Mammary epithelial cell (primary cell): ENCODE measurements around the gene KCTD1.

Experiments
- EZH2 ChIP-seq: IDR thresholded peaks from 2 replicates; pipeline ENCODE4 v1.6.1; 2012; ENCODE audit warnings: low read length, inconsistent platforms, borderline replicate concordance
- TF ChIP-seq, protein P1 (sequence below), 2 donors: IDR thresholded peaks in 1 of 2; conservative IDR thresholded peaks in 1 of 2; 2 replicates each; pipeline ENCODE4 v1.5.1; 2011 to 2012; ENCODE audit warnings: inconsistent platforms in 2 of 2, low read length in 2 of 2, mild to moderate bottlenecking in 2 of 2, control low read depth in 1 of 2, low read depth in 1 of 2; ENCODE audit not compliant: insufficient read depth in 1 of 2; ENCODE audit errors: extremely low read depth in 1 of 2

DNA sequence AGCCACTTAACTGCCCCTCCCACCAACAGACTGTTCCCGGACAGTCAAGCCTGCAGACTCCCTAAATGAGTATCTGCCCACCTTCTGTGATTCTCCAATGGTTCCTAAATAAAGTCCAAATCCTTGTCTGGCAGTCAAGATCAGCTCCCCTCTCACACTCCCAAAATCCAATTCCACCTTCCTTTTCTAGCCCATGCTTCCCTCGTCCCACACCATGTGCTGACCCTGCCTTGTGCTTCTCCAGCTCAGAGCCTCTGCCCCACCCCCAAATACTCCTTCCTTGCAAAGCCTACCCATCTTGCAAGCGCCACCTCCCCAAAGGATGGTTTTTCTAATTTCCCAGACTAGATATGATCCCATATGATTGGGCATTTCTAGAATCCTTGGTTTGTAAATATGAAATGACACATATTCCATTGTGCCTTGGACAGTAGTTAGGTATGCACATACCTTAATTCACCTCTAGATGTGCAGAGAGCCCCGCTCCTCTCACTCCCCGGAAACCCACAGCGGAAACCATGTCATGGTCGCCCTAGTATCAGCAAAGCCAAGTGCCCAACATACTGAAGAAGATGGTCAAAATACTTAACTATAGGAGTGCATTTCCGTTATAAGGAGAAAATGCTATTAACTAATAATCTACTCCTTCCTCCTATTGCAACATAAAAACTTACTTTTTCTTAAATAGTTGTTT, 97.2 kb downstream of the KCTD1 start:
- TF ChIP-seq, protein P1, sequence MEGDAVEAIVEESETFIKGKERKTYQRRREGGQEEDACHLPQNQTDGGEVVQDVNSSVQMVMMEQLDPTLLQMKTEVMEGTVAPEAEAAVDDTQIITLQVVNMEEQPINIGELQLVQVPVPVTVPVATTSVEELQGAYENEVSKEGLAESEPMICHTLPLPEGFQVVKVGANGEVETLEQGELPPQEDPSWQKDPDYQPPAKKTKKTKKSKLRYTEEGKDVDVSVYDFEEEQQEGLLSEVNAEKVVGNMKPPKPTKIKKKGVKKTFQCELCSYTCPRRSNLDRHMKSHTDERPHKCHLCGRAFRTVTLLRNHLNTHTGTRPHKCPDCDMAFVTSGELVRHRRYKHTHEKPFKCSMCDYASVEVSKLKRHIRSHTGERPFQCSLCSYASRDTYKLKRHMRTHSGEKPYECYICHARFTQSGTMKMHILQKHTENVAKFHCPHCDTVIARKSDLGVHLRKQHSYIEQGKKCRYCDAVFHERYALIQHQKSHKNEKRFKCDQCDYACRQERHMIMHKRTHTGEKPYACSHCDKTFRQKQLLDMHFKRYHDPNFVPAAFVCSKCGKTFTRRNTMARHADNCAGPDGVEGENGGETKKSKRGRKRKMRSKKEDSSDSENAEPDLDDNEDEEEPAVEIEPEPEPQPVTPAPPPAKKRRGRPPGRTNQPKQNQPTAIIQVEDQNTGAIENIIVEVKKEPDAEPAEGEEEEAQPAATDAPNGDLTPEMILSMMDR (conservative IDR thresholded peaks at IDR 0.05 in 1 of 2, IDR thresholded peaks at IDR 0.05 in 1 of 2; ENCODE audit: extremely low read depth in 1 of 2, insufficient read depth in 1 of 2, low read depth in 1 of 2, low read length in 2 of 2): no peak
- no peak for TF ChIP-seq EZH2
